ENCODE data around the gene NHLRC4.

The NHLRC4 gene

GRCh38 chr16:583815-584591 lies 17.2 kb downstream of the NHLRC4 start:
- H3K4me3 ChIP-seq (ENCODE audit: low read length): no peak overlapping the region
- DNase-seq (ENCODE audit: low read depth): no peak
- TF ChIP-seq CTCF (conservative IDR thresholded peaks at IDR 0.05; ENCODE audit: low read length): no peak

GRCh38 chr16:585351-585750 lies 18.5 kb downstream of the NHLRC4 start:
- TF ChIP-seq CTCF (conservative IDR thresholded peaks at IDR 0.05; ENCODE audit: low read length): no peak
- DNase-seq (ENCODE audit: low read depth): no peak
- no peak overlapping the region for H3K4me3 ChIP-seq (ENCODE audit: low read length)

- no peak overlapping the region for H3K4me3 ChIP-seq (ENCODE audit: low read length)
- no peak for TF ChIP-seq CTCF (conservative IDR thresholded peaks at IDR 0.05; ENCODE audit: low read length)
- peak; percentile 40 for DNase-seq (ENCODE audit: low read depth)
Observed at GRCh38 chr16:586047-586644, 19.3 kb downstream of the NHLRC4 start.

- no peak for DNase-seq (ENCODE audit: low read depth)
Observed at GRCh38 chr16:586645-587590, 20.1 kb downstream of the NHLRC4 start.

GRCh38 chr16:588639-588888 lies 21.8 kb downstream of the NHLRC4 start:
- TF ChIP-seq CTCF (conservative IDR thresholded peaks at IDR 0.05; ENCODE audit: low read length): no peak
- peak; percentile 62 for DNase-seq (ENCODE audit: low read depth)
- H3K4me3 ChIP-seq (ENCODE audit: low read length): peak overlapping the region; percentile 79

More at GRCh38 chr16:586645-587590, 20.1 kb downstream of the NHLRC4 start:
- H3K4me3 ChIP-seq (ENCODE audit: low read length): 0 out of 2 replicates have a peak overlapping the region, but pooled peaks have one; percentile 9
- TF ChIP-seq CTCF (conservative IDR thresholded peaks at IDR 0.05; ENCODE audit: low read length): no peak

- TF ChIP-seq CTCF (conservative IDR thresholded peaks at IDR 0.05; ENCODE audit: low read length): no peak
- H3K4me3 ChIP-seq (ENCODE audit: low read length): peak overlapping the region; percentile 79
- DNase-seq (ENCODE audit: low read depth): peak; percentile 94
Observed at GRCh38 chr16:588889-589657, 22.3 kb downstream of the NHLRC4 start.
